ENCODE measurements around the gene SGO2. TPM values are rescaled to one million over a fixed set of nuclear protein-coding genes. Genes with fewer than 3 reads are reported as not detected.
A peak's percentile ranks its signal among the peaks of the same experiment; 100 is the strongest.

The SGO2 gene
- total and polyA plus RNA-seq, 2 of the 13 experiments (the other 11 are each of a cell fraction or from before 2014, with no cell fraction given), result 5.1 to 16.2 TPM

- TF ChIP-seq IRF9 (CRISPR knock-in tag; IDR thresholded peaks at IDR 0.05; ENCODE audit: borderline replicate concordance), result no peak
- TF ChIP-seq MEIS1 (CRISPR knock-in tag; IDR thresholded peaks at IDR 0.05; ENCODE audit: borderline replicate concordance), result 0 out of 2 replicates have a peak, but pooled peaks have one; percentile 34
- 0 out of 2 replicates have a peak, but pooled peaks have one; percentile 14 for TF ChIP-seq NRL (CRISPR knock-in tag; IDR thresholded peaks at IDR 0.05; ENCODE audit: borderline replicate concordance)
- TF ChIP-seq ZNF225 (CRISPR knock-in tag; IDR thresholded peaks at IDR 0.05), result peak; percentile 9; the same call in 1 of the 2 replicates
- TF ChIP-seq HOXA5 (CRISPR knock-in tag; IDR thresholded peaks at IDR 0.05), result no peak
- 0 out of 2 replicates have a peak, but pooled peaks have one; percentile 8 for TF ChIP-seq PATZ1 (CRISPR knock-in tag; IDR thresholded peaks at IDR 0.05)
- no peak for TF ChIP-seq REXO4 (CRISPR knock-in tag; IDR thresholded peaks at IDR 0.05; ENCODE audit: borderline replicate concordance)
- no peak for TF ChIP-seq ATF1 (CRISPR knock-in tag; IDR thresholded peaks at IDR 0.05)
- TF ChIP-seq CSRNP1 (CRISPR knock-in tag; IDR thresholded peaks at IDR 0.05), result 0 out of 2 replicates have a peak, but pooled peaks have one; percentile 5
- TF ChIP-seq DMTF1 (CRISPR knock-in tag; IDR thresholded peaks at IDR 0.05), result 0 out of 2 replicates have a peak, but pooled peaks have one; percentile 39
- peak; percentile 71; the same call in 1 of the 2 replicates for TF ChIP-seq ZNF775 (CRISPR knock-in tag; IDR thresholded peaks at IDR 0.05; ENCODE audit: borderline replicate concordance)
- TF ChIP-seq TEAD3 (CRISPR knock-in tag; optimal IDR thresholded peaks at IDR 0.05; ENCODE audit: borderline replicate concordance), result peak; percentile 13
- TF ChIP-seq ZBTB7A (CRISPR knock-in tag; IDR thresholded peaks at IDR 0.05), result 0 out of 2 replicates have a peak, but pooled peaks have one; percentile 9
- TF ChIP-seq PAWR (CRISPR knock-in tag; IDR thresholded peaks at IDR 0.05; ENCODE audit: borderline replicate concordance), result 0 out of 2 replicates have a peak, but pooled peaks have one; percentile 17
- TF ChIP-seq ZNF609 (CRISPR knock-in tag; IDR thresholded peaks at IDR 0.05; ENCODE audit: borderline replicate concordance), result peak; percentile 45; the same call in 1 of the 2 replicates
- TF ChIP-seq ZNF230 (CRISPR knock-in tag; IDR thresholded peaks at IDR 0.05), result peak; percentile 59; the same call in 1 of the 2 replicates
- peak; percentile 73; the same call in 1 of the 2 replicates for TF ChIP-seq SNAI1 (CRISPR knock-in tag; IDR thresholded peaks at IDR 0.05; ENCODE audit: borderline replicate concordance)
These were observed 16.8 kb upstream of the SGO2 start (continued) for GRCh38 chr2:200509235-200509611.

All from HepG2 (cell line).